ENCODE measurements around the gene FOXD4L6.
"Not testable (repeated sequence)": the region's sequence is repeated elsewhere in the genome, so short reads cannot be mapped to it uniquely, and the experiment has no call there.

The FOXD4L6 gene

GRCh38 chr9:41100508-41100907 lies 28.0 kb downstream of the FOXD4L6 start:
- not testable (repeated sequence) for DNase-seq (ENCODE audit: low read depth)

- DNase-seq (ENCODE audit: low read depth), result peak; percentile 31
Observed at GRCh38 chr9:41098759-41099158, 29.7 kb downstream of the FOXD4L6 start.

- not testable (repeated sequence) for DNase-seq (ENCODE audit: low read depth)
Observed at GRCh38 chr9:41095060-41095459, 33.4 kb downstream of the FOXD4L6 start.

GRCh38 chr9:41094010-41094773 lies 34.3 kb downstream of the FOXD4L6 start:
- DNase-seq (ENCODE audit: low read depth), result not testable (repeated sequence)

GRCh38 chr9:41090922-41091321 lies 37.6 kb downstream of the FOXD4L6 start:
- DNase-seq (ENCODE audit: low read depth), result not testable (repeated sequence)

GRCh38 chr9:41090386-41090785 lies 38.1 kb downstream of the FOXD4L6 start:
- not testable (repeated sequence) for DNase-seq (ENCODE audit: low read depth)

GRCh38 chr9:41088450-41089059 lies 39.9 kb downstream of the FOXD4L6 start:
- not testable (repeated sequence) for DNase-seq (ENCODE audit: low read depth)

GRCh38 chr9:41087929-41088328 lies 40.6 kb downstream of the FOXD4L6 start:
- DNase-seq (ENCODE audit: low read depth), result not testable (repeated sequence)

GRCh38 chr9:41087157-41087780 lies 41.2 kb downstream of the FOXD4L6 start:
- DNase-seq (ENCODE audit: low read depth), result not testable (repeated sequence)

GRCh38 chr9:41086685-41087084 lies 41.8 kb downstream of the FOXD4L6 start:
- DNase-seq (ENCODE audit: low read depth), result not testable (repeated sequence)

GRCh38 chr9:41086215-41086614 lies 42.3 kb downstream of the FOXD4L6 start:
- not testable (repeated sequence) for DNase-seq (ENCODE audit: low read depth)

- not testable (repeated sequence) for DNase-seq (ENCODE audit: low read depth)
Observed at GRCh38 chr9:41082358-41082757, 46.1 kb downstream of the FOXD4L6 start.

GRCh38 chr9:41079464-41079863 lies 49.0 kb downstream of the FOXD4L6 start:
- DNase-seq (ENCODE audit: low read depth), result not testable (repeated sequence)

GRCh38 chr9:41077586-41077985 lies 50.9 kb downstream of the FOXD4L6 start:
- not testable (repeated sequence) for DNase-seq (ENCODE audit: low read depth)
